Gastroesophageal sphincter (tissue), 4 donors: Measurements from ENCODE around the gene PPP1R26. TPM values are rescaled to one million over a fixed set of nuclear protein-coding genes. Genes with fewer than 3 reads are reported as not detected.
"Not testable (repeated sequence)": the region's sequence is repeated elsewhere in the genome, so short reads cannot be mapped to it uniquely, and the experiment has no call there.

Source experiments
- ATAC-seq: fragments of 150-250 bp; one replicate; pipeline ENCODE4 v1.9.1; 2016; ENCODE audit warnings: mild to moderate bottlenecking, moderate library complexity
- H3K27ac ChIP-seq, 4 donors: fragments of 200-600 bp; sonication (generic) in 3 of 4; 1 replicate in 3 of 4; 2 replicates in 1 of 4; pipeline ENCODE4 v1.5.1; 2016 to 2019
- H3K27me3 ChIP-seq: fragments of 200-600 bp; sonication (generic); one replicate; pipeline ENCODE4 v1.5.1; 2019
- H3K36me3 ChIP-seq, 2 donors: fragments of 200-600 bp; sonication (generic); one replicate each; pipeline ENCODE4 v1.5.1; 2019; ENCODE audit warnings: control low read depth in 1 of 2
- H3K4me1 ChIP-seq, 3 donors: fragments of 200-600 bp; sonication (generic); 1 replicate in 2 of 3; 2 replicates in 1 of 3; pipeline ENCODE4 v1.5.1; 2016 to 2019; ENCODE audit warnings: control low read depth in 2 of 3
- H3K4me3 ChIP-seq, 2 donors: fragments of 200-600 bp; sonication (generic); one replicate each; pipeline ENCODE4 v1.5.1; 2019; ENCODE audit warnings: mild to moderate bottlenecking in 1 of 2, moderate library complexity in 1 of 2
- H3K9me3 ChIP-seq, 3 donors: fragments of 200-600 bp; sonication (generic); one replicate each; pipeline ENCODE4 v1.5.1; 2017 to 2019; ENCODE audit warnings: control low read depth in 2 of 3
- CTCF ChIP-seq, 4 experiments: fragments of 200-600 bp in 2 of 4; fragments of 450-650 bp in 2 of 4; sonication (generic) in 1 of 4; IDR thresholded peaks; one replicate each; pipeline ENCODE4 v1.5.1; 2017 to 2019; ENCODE audit warnings: antibody characterized with exemption in 4 of 4, mild to moderate bottlenecking in 2 of 4, moderate library complexity in 2 of 4
- EP300 ChIP-seq: sonication (generic); formaldehyde crosslinking; IDR thresholded peaks from one replicate; pipeline ENCODE4 v1.6.1; 2017; ENCODE audit warnings: antibody characterized with exemption, mild to moderate bottlenecking
- POLR2A ChIP-seq, 2 donors: fragments of 450-650 bp; IDR thresholded peaks; one replicate each; pipeline ENCODE4 v1.6.1; 2017; ENCODE audit warnings: antibody characterized with exemption in 2 of 2, mild to moderate bottlenecking in 2 of 2, moderate library complexity in 1 of 2
- POLR2AphosphoS5 ChIP-seq: sonication (generic); formaldehyde crosslinking; IDR thresholded peaks from one replicate; pipeline ENCODE4 v1.6.1; 2017; ENCODE audit warnings: antibody characterized with exemption
- WGBS, 2 donors: methylation state at CpG; one replicate each; pipeline ENCODE4 v1.1.5; 2018; ENCODE audit warnings: low coverage in 1 of 2; 5-methylcytosine and 5-hydroxymethylcytosine counted together
- total RNA-seq, 4 donors: library from RNA; depleted of rRNA; stranded (reverse); fragments of >200 nt; gene quantifications; one replicate each; pipeline ENCODE4 v1.1.0, GENCODE V29; 2016

The PPP1R26 gene
- total RNA-seq, 4 donors from 2014 or later, result 10.9 to 25.0 (median 14.4) TPM

- ATAC-seq, result no peak
- Histone ChIP-seq H3K4me1 (peaks cover 0 to 5% (median 0%) of the 10 kb centered on the region in 3 donors), H3K4me3 (no peak overlapping the region), H3K9me3 (peaks cover 0 to 16% (median 0%) of the 10 kb centered on the region in 3 donors), H3K36me3 (peaks cover 0 to 13% of the 10 kb centered on the region in 2 donors), H3K27me3 (peaks cover under 1% of the 10 kb centered on the region), H3K27ac (no peak overlapping the region)
- WGBS, 2 donors, result 83 to 95% methylated on average over 2 of the region's 2 CpGs
- TF ChIP-seq EP300 (no peak), POLR2AphosphoS5 (no peak), CTCF (IDR thresholded peaks at IDR 0.05) (no peak), POLR2A (IDR thresholded peaks at IDR 0.05) (no peak)
Measured at GRCh38 chr9:135509458-135509857, 29.9 kb downstream of the PPP1R26 start.

- WGBS, 2 donors, result 45 to 60% methylated on average over 7 of the region's 10 CpGs
- H3K27me3 ChIP-seq, result peaks cover 21% of the 10 kb centered on the region
- TF ChIP-seq CTCF (IDR thresholded peaks at IDR 0.05) (no peak), POLR2AphosphoS5 (no peak)
- H3K36me3 ChIP-seq, result no peaks in the 10 kb centered on the region
- ATAC-seq, result no peak
- H3K9me3 ChIP-seq, result peaks cover 0 to 16% (median 0%) of the 10 kb centered on the region in 3 donors
- no peaks in the 10 kb centered on the region for H3K4me1 ChIP-seq
- H3K4me3 ChIP-seq, result no peak overlapping the region
- H3K27ac ChIP-seq, result no peak overlapping the region
Measured at GRCh38 chr9:135512241-135512603, 32.6 kb downstream of the PPP1R26 start.

GRCh38 chr9:135512904-135513303, 33.3 kb downstream of the PPP1R26 start:
- Histone ChIP-seq H3K27me3 (peaks cover 26% of the 10 kb centered on the region), H3K36me3 (no peaks in the 10 kb centered on the region), H3K27ac (no peak overlapping the region), H3K9me3 (peaks cover 0 to 16% (median 0%) of the 10 kb centered on the region in 3 donors), H3K4me3 (no peak overlapping the region), H3K4me1 (no peaks in the 10 kb centered on the region)
- WGBS, 2 donors, result 64 to 68% methylated on average over 5 to 7 of the region's 7 CpGs
- ATAC-seq, result no peak
- no peak for TF ChIP-seq EP300

DNA sequence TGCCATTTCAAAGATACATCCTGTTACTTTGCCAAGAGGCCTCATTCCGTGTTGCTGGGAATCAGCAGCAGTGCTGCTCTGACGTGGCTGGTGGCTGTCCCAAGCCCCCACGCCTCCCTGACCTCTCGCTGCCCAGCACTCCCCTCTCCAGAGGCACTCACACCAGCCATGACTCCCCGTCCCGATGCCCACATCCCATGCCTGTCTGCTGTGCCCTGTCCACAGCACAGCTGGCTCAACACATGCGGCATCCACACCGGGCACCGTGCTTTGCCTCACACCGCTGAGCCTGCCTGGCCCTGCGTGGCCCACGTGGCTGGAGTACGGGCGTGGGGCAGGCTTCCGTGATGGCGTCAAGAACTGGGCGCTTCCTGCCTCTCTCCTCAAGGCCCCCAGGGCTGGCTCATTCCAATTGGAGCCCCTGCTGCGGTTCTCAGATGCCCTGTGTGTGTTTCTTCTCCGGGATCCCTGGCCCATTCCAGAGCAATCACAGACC, 33.8 kb downstream of the PPP1R26 start:
- peaks cover 31% of the 10 kb centered on the region for H3K27me3 ChIP-seq
- whole genome bisulfite sequencing, 2 donors, result 61 to 83% methylated on average over 4 to 15 of the region's 19 CpGs
- H3K36me3 ChIP-seq, result no peaks in the 10 kb centered on the region
- no peak overlapping the region for H3K4me3 ChIP-seq
- no peak for ATAC-seq
- TF ChIP-seq EP300, result no peak
- no peak for TF ChIP-seq CTCF (IDR thresholded peaks at IDR 0.05)
- no peak for TF ChIP-seq POLR2AphosphoS5
- no peak for TF ChIP-seq POLR2A (IDR thresholded peaks at IDR 0.05)
- no peak overlapping the region for H3K27ac ChIP-seq
- H3K4me1 ChIP-seq, result no peaks in the 10 kb centered on the region
- H3K9me3 ChIP-seq, result peaks cover 0 to 16% (median 0%) of the 10 kb centered on the region in 3 donors

DNA sequence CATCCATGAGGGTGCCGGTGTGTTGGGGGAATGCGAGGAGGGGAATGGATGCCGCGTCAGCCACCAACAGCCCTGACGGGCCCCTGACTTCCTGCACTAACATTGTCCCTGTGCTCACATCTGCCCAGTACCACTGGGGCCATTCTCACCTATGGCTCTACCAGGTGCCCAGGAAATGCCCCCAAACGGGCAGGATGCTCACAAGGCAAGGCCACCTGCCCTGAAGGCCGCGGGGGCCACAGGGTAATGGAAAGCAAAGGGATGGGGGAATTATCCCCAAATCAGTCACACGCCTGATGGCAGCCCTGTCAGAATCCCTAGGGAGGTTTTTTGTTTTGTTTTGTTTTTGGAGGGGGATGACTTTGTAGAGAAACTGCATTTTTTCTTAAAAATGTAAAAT, 34.3 kb downstream of the PPP1R26 start:
- peaks cover 0 to 11% (median 0%) of the 10 kb centered on the region in 3 donors for H3K9me3 ChIP-seq
- H3K4me1 ChIP-seq, H3K27ac ChIP-seq, H3K36me3 ChIP-seq, ATAC-seq, H3K4me3 ChIP-seq: not testable (repeated sequence)
- WGBS, 2 donors, result no CpG with 5 or more reads among the region's 9 CpGs
- H3K27me3 ChIP-seq, result peaks cover 33% of the 10 kb centered on the region

DNA sequence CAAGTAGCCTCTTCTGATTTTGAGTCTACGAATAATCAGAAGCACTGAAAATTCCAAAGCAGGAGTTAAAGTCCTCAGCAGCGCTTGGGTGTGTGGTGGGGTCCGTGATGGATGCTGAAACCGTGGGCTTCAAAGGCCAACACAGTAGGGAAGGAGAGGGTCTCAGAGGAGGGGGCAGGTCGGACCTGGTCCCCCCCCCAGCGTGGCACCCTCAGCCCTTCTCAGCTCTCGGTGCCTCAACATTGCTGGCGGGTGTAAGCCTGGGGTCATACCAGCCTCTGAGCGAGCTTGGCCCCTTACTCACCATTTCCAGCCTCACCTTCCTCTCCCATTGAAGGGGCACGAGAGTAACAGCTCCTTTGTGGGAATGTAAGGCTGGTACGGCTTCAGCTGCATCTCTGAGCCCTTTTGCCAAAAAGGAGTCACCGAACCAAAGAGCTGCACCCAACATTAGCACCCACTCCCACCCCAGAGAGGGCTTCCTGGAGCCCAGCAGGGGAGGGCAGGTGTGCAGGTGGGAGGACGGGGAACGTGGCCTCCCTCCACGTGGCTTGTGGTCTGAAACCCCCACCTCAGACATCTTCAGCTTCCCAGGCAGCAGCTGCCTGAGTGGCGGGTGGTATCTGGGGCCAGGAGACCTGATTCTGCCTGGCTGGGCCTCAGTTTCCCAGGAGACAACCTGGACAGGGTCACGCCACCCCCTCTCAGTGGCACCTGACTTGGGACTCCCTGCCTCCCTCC, 34.9 kb downstream of the PPP1R26 start:
- H3K27ac ChIP-seq, result no peak overlapping the region
- H3K4me1 ChIP-seq, result no peaks in the 10 kb centered on the region
- no peak overlapping the region for H3K4me3 ChIP-seq
- H3K27me3 ChIP-seq, result peaks cover 33% of the 10 kb centered on the region
- no peak for TF ChIP-seq CTCF (IDR thresholded peaks at IDR 0.05)
- no peak for TF ChIP-seq POLR2AphosphoS5
- TF ChIP-seq EP300, result no peak
- TF ChIP-seq POLR2A (IDR thresholded peaks at IDR 0.05), result no peak
- 67 to 76% methylated on average over 3 of the region's 17 CpGs for WGBS, 2 donors
- no peak for ATAC-seq
- H3K36me3 ChIP-seq, result no peaks in the 10 kb centered on the region
- H3K9me3 ChIP-seq, result peaks cover 0 to 5% (median 0%) of the 10 kb centered on the region in 3 donors
